Hematopoietic multipotent progenitor cell (in vitro differentiated cells): Measurements from ENCODE around the gene ZNF664. TPM values are rescaled to one million over a fixed set of nuclear protein-coding genes. Genes with fewer than 3 reads are reported as not detected.

ENCODE experiments used
- DNase-seq, 3 donors: peaks; one replicate each; pipeline ENCODE4 v3.0.0-alpha.2; 2011 to 2015; ENCODE audit warnings: low read depth in 2 of 3, low spot score in 2 of 3
- total RNA-seq: library from RNA; depleted of rRNA; stranded (reverse); fragments of >200 nt; gene quantifications from one replicate; pipeline ENCODE4 v1.2.3, GENCODE V29; 2012

The ZNF664 gene
- total RNA-seq, 1 donor = 27.5 TPM

DNA sequence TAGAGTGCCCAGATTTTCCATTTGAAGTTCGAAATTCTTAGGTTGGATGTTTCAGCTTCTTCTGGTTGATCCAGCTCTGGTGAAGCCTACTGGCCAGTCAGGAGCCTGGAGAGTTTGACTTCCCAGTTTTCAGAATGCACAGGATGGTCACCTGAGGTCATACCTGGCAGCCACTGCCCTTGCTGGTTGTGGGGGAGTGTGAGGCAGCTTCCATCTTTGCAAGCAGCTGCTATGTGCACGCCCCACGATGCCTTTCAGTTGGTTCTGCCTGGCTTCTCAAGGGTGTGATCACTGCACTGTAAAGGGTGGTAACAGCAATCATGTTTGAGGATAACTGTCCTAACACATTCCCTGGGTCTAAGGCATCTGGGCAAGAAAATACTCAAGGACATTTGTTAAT is 15.8 kb upstream of the ZNF664 start:
- no peak for DNase-seq

DNA sequence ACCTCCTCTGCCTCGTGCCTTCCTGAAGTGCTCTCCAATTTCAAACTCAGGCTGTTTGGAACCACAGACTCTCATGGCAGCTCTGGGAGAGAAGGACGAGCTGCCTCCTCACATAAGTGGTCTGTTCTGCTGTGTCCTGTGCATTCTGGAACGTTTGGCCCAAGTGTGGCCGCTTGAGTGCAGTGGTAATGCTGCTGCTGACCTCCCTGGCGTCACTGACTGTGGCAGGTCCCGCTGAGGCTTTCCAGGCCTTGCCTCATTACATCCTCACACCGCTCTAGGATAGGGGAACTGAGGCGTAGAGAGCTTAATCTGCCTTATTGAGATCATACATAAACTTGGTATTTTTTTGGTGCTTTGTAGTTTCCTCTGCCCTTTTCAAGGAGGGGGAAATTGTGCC is 14.6 kb upstream of the ZNF664 start:
- no peak for DNase-seq

DNA sequence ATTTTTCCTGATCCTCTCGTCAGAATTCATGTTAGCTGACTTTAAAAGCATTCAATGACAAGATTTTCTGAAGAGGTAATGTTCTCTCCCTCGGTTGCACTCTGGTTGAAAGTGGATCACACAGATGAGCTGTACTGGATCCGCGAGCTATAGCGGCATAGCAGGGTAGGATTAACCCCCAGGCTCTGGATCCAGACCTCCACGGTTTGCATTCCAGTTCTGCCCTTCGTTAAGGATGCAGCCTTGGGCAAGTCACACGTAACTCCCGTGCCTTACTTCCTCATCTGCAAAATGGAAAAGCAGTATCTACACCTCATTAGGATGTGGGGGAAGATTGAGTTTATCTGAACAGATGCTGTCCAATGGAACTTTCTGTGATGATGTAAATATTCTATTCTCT is 14.1 kb upstream of the ZNF664 start:
- DNase-seq = no peak

DNA sequence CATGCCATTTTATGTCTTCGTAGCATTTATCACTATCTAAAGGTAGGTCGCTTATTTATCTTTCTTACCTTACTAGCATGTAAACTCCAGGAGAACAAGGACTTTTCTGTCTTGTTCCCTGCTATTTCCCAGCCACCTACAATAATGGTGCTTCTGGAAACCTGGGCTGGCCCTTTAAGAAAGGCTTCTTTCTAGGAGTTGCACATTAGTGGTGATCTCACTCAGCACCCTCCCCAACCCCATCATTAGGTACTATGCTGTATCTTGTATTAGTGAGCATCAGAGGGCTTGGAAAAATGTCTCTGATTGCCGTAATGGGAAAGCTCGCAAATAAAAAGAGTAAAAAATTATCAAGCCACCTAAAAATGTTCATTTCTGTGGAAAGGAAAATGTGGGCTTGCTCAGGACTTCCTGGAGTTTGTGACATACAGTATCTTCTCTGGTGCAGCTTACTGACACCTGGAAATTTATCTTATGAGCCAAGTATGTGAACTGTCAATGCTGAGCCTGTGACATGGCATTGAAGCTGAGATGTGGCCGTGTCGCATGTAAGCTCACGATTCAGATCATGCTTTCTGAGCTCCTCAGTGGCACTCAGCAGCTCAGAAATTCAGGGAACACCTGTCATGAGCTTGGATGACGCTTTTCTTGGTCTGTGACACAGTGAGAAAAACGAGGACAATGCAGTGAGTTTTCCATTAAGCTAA is 12.8 kb upstream of the ZNF664 start:
- no peak for DNase-seq

DNA sequence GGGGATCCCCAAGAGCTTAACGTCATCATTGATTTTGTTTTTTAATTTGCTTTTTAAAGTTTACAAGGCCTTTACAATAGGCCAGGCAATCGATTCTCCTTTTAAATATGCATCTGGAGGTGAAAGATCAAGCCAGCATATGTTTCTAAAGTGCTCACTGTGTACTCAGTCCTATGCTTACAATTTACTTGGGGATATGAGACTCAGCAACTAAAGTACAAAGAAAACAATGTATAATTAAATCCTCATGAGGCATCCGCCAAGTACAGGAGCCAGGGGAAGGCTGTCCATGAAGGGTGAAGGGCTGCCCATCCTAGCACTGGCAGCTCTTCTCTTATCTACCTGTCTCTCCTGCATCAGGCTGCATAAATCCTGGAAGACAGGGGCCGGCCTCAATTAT is 12.2 kb upstream of the ZNF664 start:
- DNase-seq = no peak

DNA sequence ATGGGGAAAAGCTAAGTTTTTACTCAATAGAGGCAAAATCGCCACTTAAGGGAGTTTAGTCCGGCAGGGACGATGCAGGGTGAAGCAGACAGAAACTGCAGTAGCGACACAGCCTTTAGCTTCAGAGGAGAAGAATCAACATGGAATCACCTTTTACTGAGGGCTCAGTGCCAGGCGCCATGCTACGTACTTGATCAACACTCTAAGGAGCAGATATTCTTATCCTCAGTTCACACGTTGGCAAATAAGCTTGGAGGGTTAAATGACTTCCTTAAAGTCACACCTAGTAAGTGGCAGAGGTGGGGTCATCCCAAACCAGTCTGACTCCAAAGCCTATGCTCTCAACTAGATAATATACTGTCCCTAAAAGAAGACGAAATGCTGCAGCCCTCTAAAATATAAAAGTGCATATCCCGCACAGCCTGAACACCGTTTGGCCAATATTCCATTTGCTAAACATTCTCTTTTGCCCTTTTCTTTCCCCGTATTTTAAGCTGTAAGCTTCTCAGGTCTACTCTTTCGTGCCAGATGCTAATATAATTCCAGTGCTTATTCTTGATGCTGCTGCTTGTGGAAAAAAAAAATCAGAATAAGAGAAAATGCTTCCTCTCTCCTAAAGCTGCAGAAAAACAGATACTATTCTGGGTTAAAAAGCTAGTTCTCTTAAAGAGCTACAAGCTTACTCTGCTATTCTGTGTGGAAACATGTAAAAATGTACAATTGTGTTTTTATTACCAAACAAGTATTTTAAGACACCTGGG is 11.2 kb upstream of the ZNF664 start:
- no peak for DNase-seq

DNA sequence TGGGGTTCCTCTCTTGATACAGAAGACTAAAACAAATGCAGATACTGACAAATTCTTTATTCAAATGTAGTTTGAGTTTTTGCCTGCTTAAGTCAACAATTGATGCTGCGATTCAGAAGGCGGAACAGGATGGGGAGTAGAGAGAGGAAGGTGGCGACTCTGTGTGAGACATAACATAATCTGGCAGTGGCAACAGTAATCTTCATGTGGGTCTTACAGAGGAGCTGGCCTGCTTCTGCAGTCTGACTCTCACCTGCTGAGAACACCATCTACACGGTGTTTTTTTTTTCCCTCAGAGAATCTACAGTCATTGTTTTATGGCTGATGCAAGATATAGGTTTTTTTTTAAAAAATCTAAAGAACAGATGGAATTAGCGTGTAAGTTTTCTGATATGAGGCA is 10.5 kb upstream of the ZNF664 start:
- no peak for DNase-seq

DNA sequence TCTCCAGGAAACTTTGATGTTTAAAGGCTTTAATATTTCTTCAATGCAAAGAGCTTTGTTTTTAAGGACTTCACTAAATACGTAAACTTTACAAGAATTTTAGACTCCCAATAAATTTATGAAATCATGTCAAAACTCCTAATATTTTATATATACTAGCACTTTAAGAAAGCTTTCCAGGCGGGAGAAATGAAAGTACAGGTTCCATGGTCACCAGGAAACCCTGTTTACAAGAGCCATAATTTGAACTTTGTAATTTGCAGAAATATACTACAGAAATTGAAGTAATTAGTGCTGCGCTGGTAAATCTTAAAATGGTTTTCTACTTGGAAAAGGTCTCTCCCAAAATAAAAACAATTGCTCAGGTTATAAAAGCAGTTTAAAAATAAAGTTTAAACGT is 9.2 kb upstream of the ZNF664 start:
- DNase-seq = no peak

DNA sequence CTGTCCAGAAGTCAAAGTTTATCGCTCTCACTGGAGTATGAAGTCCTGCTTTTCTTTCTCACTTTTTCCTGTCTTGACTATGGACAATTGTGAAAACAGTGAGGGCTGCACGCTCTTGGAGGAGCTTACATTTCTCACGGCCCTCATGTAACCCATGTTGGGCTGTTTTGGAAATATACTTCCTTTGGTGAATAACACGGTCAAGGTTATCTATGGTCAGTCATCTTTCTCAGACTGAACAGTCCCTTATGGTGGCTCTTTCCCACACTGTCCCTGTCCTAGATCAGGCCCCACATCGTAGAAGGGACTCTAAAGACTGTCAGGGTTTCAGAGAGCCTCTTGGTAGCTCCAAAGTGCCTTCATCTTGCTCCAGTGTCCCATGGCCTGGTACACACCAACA is 7.6 kb upstream of the ZNF664 start:
- no peak for DNase-seq

DNA sequence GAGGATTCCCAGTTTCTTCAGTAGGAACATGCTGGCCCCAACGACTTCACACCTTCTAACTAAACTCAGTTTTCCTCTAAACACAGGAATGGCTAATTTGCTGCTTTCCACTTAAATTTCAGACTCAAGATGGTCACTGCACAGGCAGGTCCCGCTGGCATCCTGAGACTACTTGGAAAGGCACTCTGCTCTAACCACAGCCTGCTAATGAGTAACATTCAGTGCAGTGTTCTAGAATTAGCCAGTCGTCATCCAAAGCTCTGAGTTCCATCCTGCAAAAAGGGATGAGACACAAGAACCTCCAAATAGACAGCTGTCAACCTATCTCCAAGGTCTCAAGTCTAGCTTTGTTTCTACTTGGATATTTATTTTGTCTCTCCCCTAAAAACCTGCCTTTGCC is 6.4 kb upstream of the ZNF664 start:
- DNase-seq = no peak

DNA sequence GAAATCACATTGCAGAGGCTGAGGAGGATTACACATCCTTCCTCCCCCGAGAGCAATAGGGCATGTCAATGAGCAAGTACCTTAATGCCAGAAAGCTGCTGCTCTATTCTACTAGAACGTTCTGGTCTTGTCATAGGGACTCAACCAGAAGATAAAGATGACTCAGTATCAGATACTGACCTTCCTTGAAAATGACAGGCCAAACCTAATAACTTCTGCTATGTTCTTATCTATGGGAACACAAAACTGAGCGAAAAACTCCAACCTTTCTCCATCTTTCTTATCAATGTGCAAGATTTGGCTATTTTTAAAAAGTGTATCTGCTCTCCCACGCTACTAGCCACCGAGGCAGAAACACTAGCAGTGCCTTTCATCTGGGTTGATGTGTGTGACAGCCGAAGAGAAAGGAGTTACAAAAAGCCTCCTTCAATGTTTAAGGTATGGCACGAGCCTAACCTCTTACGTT is 5.9 kb upstream of the ZNF664 start:
- no peak for DNase-seq

DNA sequence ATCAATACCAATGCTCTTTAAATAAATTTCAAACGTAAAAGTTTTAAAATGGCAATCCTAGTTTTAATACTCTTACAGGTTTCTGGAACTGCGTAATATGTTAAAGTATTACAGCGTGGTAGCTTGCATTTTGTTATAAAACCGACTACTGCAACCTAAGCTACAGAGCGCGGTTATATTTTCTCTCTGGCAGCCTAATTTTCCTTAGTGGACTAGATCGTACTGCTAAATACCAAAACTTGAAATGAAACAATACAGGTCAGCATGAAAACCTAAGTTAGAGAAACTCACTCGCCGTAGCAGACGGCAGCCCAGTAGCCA is 1.6 kb upstream of the ZNF664 start:
- no peak for DNase-seq

DNA sequence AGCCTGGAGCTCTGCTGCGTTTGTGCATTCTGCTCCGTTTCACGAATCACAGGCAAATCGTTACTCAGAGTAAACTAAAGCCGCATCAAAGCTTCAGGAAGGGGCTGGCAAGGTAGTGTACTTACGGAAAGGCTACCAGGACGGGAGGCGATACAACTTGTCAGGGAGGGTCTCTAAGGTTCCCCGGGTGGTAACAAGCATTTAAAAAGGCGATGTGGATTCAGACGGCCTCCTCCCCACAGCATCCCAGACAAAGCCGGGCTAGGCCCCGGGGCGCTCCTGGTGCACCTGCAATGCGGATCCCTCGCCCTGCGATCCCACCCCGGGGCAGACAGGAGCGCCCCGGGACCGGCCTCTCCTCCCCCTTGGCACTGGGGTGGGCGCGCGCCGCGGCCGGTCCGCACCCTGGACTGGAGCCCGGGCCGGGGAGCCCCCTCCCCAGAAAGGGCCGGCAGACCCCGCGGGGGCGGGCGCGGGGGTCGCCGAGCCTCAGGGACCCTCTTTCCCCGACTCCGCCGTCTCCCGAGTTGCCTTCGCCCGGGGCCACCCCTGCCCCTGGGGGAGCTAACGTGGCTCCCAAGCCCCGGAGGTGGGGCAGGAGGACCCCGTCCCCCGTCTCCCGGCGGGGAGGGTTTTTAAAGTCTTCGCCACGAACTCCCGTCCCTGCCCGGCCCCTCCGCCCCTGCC is 1.1 kb upstream of the ZNF664 start:
- peak in 2 of 3 donors; percentile 23 to 33 for DNase-seq

DNA sequence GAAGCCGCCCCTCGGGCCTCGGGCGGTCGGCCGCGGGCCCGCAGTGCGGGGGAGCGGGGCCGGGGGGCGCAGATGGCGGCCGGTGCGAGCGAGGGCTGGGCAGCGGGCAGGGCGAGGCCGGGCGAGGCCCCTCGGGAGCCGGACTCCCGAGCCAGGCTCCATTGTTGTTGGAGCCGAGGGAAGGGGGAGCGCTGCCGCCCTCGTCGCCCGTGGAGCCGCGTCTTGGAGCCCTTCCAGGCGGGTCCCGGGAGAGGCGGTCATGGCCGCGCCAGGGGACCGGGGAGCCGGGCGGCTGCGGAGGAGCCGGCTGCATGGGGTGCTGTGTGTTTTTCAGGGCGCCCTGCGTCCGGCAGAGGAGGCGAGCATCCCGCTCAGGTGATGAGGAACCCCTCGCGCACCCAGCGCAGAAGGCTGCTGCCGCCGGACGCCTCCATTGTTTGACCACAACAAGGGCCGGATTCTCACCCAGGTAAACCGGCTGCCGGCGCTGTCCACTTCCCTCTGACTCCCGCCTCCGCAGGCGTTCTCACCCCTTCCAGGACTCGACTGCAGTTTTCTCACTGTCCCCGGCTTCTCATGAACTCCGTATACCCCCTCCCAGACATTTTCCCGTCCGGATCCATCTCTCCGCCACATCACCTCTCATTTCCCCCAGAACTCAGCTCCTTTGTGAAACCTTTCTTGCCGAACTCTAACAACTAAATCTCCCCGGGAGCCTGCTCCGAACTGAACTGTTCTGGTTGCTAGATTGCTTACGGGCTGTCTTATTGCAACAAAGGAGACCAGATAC is 732 bp downstream of the ZNF664 start:
- peak in 2 of 3 donors; percentile 17 to 18 for DNase-seq

DNA sequence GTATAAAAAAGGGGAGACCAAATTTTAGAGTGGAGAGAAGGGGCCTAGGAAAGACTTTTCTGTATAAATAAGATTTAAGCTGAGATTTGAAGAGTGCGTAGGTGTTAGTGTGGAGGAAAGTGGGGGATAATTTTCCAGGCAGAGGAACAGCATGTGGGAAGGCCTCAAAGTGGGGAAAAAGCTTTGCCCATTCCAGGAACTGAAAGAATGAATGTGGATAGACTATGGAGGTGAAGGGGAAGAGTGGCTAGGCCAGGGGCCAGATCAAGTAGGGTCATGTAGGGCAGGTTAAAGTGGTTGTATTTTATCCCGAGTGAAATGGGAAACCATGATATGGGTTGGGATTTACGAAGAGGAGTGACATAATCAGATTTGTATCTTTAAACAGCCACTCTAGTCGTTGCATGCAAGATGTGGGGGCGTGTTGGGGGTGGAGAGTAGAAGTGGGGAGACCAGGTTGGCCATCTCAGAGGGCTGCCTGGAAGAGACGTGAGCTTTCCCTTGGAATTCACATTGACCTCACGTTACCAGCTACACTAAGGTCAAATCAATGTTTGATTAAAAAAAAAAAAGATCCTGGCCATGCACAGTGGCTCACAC is 3.3 kb downstream of the ZNF664 start:
- no peak for DNase-seq

DNA sequence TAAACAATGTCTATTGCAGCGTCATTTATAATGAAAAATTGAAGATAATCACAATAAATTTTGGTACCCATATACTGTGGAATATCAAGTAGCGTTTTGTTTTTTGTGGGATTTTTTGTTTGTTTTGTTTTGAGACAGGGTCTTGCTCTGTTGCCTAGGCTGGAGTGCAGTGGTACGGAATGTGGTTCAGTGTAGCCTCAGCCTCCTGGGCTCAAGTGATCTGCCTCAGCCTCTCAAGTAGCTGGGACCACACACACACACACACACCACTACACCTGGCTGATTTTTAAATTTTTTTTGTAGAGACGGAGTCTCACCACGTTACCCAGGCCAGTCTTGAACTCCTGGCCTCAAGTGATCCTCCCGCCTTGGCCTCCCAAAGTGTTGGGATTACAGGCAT is 6.6 kb downstream of the ZNF664 start:
- DNase-seq = no peak

DNA sequence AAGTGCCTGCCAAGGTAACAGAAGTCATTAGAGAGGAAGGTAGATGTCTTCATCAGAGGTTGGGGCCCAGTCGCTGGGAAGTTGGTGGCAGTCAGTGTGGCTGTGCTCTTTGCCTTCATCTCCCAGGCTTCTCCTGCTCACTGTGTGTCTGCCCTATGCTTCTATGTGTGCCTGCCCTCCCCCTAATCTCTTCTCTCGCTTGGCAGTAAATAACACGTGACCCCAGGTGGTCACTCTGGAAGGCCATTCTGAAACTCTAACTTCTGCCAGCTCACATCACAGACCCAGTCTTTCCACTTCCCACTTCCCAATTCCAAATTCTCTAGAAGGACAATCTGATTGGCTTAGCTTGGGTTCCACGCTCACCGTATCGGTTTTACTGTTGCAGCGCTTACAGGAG is 9.3 kb downstream of the ZNF664 start:
- no peak for DNase-seq

DNA sequence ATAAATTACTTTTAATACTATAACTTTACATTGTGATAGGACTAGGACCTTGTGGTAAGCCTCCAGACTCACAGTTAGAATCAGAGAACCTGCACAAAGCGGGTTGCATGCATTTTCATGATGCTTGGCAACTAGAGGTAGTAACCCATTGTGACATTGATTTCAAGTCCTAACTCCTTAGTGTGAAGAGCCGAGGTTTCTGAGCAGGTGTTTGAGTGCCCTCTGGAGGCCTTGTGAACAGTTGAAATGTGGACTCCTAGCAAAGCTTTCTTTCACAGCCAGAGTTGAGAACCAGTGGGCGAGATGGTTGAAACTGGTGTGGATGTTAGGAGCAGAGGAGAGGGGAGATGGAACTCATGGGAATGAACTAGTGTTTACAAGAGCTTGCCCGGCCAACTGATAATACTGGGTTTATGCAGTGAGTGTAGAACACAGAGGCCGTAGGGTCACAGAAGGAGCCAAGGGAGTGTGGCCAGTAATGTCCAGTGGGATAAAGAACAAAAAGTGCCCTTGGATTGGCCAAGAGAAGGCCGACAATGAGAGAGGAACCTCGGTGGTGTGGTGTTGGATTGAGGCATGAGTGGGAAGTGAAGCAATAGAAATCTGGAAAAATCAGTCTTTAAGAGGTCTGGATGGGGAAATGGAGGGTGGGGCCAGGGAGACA is 10.9 kb downstream of the ZNF664 start:
- DNase-seq = peak in 2 of 3 donors; percentile 63 to 86

DNA sequence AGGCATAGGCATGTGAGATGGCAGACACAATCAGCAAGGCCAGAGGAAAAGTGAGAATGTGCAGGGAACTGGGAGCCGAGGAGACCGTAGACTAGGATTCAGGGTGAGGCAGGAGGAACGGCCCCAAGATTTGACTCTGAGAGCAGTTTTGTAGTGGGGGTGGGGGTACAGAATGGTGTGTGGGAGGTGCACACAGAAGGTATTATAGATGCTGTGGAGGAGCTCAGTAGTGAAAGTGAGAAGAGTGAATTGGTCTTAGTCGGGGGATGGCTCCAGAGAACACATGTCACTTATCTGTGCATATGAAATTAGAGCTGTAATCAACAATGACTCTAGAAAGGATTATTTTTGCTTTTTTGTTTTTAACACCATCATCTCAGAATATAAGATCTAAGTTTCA is 11.9 kb downstream of the ZNF664 start:
- DNase-seq = no peak

DNA sequence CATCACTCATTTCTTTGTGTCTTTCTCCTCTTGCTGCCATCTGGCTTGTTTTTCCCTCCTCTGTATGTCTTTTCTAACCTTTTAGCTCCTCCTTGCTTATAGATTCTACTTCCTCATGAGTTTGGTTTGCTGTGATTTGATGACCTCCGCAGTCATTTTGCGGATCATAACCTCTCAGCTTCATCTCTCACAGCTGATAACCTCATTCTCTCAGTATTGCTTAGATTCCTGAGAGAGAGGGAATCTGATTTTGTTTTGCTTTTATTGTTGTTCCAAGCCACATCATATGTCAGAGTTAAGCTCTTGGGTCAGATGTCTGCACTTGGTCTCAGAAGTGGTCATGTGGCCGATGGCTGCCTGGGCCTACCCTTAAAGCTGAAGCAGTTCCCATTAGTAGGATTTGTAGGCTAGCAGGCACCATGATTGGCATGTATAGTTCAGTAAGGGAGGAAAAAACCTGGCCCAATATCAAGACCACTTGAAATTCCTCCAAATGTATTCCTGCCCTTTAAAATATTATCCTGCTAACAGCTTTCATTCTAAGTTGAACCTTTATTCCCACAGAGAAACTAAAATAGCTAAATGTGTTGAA is 13.5 kb downstream of the ZNF664 start:
- DNase-seq = no peak
